Measurements from ENCODE around the gene COL27A1. TPM values are rescaled to one million over a fixed set of nuclear protein-coding genes. Genes with fewer than 3 reads are reported as not detected.

COL27A1 gene
- total RNA-seq, 1 donor from 2014 or later = 3.9 TPM

DNA sequence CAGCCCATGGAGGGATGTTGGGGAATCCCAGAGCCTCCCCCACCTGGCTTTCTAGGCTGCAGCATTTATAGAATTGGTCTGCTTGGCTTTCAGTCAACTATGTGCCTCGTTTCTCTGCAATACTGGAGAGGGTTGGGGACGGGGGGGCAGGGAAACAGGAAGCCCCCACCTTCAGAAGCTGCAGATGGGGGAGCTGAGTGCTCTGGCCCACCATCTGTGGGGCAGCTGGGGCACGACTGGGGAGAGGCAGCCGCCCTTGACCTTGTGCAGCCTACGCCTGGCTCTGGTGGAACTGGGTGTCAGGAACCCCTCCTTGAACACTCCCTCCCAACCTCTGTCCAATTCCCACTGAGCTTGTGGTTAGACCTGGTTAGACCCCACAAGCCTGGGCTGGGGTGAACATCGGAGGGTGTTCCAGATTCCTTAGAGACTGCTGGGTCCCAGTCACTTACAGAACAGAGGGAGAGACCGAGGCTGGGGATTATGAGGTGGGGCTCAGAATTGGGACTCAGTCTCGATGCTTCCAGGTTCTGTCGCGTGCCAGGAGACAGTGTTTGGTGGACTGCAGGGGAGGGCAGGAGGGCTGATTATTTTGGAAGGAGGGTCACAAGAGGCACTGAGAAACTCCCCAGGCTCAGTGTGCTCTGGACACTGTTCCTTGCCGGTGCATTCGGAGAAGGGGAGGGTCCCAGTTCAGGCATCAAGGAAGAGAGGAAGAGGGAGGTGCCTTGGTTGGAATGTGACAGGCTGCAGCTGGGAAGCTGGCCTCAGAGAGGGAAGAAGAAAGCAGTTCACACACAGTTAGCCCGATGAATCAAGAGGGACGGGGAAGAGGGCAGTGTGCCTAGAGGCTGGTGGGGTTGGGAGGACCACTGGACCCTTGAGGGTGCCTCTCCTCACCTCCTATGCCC, 25.6 kb downstream of the COL27A1 start:
- no peak for DNase-seq
- H3K4me1 Mint-ChIP-seq (ENCODE audit: low read depth, unreplicated experiment) = peaks cover 9% of the 10 kb centered on the region
- H3K4me3 Mint-ChIP-seq (ENCODE audit: unreplicated experiment) = no peak overlapping the region
- peaks cover 2% of the 10 kb centered on the region for H3K27me3 Mint-ChIP-seq (ENCODE audit: unreplicated experiment)
- no peak overlapping the region for H3K27ac Mint-ChIP-seq (ENCODE audit: unreplicated experiment)
- H3K9me3 Mint-ChIP-seq (ENCODE audit: unreplicated experiment) = peaks cover 5% of the 10 kb centered on the region
- H3K36me3 Mint-ChIP-seq (ENCODE audit: unreplicated experiment) = no peaks in the 10 kb centered on the region
- TF ChIP-seq, protein P1, sequence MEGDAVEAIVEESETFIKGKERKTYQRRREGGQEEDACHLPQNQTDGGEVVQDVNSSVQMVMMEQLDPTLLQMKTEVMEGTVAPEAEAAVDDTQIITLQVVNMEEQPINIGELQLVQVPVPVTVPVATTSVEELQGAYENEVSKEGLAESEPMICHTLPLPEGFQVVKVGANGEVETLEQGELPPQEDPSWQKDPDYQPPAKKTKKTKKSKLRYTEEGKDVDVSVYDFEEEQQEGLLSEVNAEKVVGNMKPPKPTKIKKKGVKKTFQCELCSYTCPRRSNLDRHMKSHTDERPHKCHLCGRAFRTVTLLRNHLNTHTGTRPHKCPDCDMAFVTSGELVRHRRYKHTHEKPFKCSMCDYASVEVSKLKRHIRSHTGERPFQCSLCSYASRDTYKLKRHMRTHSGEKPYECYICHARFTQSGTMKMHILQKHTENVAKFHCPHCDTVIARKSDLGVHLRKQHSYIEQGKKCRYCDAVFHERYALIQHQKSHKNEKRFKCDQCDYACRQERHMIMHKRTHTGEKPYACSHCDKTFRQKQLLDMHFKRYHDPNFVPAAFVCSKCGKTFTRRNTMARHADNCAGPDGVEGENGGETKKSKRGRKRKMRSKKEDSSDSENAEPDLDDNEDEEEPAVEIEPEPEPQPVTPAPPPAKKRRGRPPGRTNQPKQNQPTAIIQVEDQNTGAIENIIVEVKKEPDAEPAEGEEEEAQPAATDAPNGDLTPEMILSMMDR (IDR thresholded peaks at IDR 0.05; ENCODE audit: partially characterized antibody, unreplicated experiment) = no peak

DNA sequence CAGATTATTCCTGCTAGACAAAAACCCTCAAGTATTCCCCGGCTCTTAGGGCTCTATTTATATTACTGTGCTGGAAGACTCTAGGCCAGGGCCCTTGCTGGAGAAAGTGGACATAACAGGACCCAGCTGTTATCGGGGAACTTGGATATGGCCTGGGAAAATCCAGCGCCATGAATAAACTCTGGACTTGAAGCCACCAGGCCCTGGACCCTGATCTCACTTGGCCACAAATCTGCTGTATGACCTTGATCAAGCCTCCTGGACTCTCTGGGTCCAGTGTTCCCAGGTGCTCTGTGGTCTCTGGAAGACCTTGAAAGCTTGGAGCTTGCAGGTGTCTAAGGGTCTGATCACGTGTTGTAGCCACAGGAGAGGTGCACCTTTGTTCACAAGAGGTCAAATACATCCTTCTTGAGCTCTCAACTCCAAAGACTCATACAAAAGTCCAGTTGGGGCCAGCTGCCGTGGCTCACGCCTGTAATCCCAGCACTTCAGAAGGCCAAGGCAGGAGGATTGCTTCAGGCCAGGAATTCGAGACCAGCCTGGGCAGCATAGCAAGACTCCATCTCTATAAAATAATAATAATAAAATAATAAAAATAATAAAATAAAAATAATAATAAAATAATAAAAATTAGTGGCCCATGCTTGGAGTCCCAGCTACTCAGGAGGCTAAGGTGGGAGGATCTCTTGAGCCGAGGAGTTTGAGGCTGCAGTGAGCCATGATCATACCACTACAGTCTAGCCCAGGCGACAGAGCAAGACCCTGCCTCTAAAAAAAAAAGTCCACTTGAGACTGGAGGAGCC, 26.5 kb downstream of the COL27A1 start:
- no peak for DNase-seq
- Mint-ChIP-seq H3K9me3 (ENCODE audit: unreplicated experiment) (peaks cover 5% of the 10 kb centered on the region), H3K27me3 (ENCODE audit: unreplicated experiment) (peaks cover 2% of the 10 kb centered on the region), H3K4me1 (ENCODE audit: low read depth, unreplicated experiment) (peaks cover 7% of the 10 kb centered on the region), H3K36me3 (ENCODE audit: unreplicated experiment) (no peaks in the 10 kb centered on the region), H3K27ac (ENCODE audit: unreplicated experiment) (peak overlapping the region; percentile 45), H3K4me3 (ENCODE audit: unreplicated experiment) (no peak overlapping the region)
- TF ChIP-seq, protein P1 (IDR thresholded peaks at IDR 0.05; ENCODE audit: partially characterized antibody, unreplicated experiment) = no peak

DNA sequence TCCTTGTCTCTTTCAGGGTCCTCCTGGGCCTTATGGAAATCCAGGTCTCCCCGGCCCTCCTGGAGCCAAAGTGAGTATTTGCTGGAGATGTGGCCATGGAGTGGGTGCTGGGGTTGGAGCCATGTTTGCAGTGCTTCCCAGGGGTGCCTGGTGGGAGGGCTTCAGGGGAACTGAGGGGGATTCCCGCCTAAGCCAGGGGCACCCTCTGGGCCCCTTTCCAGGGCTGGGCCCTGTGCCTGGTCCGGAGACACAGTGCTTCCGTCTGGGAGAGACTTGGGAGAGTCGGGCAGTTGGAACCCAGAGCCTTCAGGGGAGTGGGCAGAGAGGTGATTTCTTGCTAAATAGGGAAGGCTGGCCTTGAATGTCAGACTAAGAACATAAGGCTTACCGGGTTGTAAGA, 27.7 kb downstream of the COL27A1 start:
- Mint-ChIP-seq H3K9me3 (ENCODE audit: unreplicated experiment) (peaks cover 5% of the 10 kb centered on the region), H3K36me3 (ENCODE audit: unreplicated experiment) (no peaks in the 10 kb centered on the region), H3K4me1 (ENCODE audit: low read depth, unreplicated experiment) (peaks cover 5% of the 10 kb centered on the region), H3K4me3 (ENCODE audit: unreplicated experiment) (no peak overlapping the region), H3K27ac (ENCODE audit: unreplicated experiment) (no peak overlapping the region), H3K27me3 (ENCODE audit: unreplicated experiment) (peaks cover 2% of the 10 kb centered on the region)
- no peak for DNase-seq
- TF ChIP-seq, protein P1 (IDR thresholded peaks at IDR 0.05; ENCODE audit: partially characterized antibody, unreplicated experiment) = no peak

DNA sequence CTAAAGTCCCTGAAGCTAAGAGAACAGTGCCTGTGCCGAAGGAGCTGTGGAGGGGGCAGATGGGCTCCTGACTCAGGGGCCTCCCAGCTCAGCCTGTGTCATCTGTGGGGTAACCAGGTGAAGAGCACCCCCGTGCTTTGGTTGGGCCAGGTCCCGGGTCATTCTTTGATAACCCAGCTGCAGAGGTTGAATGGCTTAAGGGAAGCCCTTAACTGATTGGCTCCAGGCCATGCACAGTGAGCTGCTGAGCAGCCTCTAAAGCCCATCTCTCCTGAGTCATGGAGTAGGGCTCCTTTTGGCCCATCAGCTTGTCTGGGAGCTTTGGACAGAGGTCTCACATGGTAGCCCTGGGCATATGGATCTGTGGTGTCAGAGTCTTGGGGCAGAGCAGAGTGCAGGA, 28.7 kb downstream of the COL27A1 start:
- TF ChIP-seq, protein P1 (IDR thresholded peaks at IDR 0.05; ENCODE audit: partially characterized antibody, unreplicated experiment) = no peak
- H3K4me1 Mint-ChIP-seq (ENCODE audit: low read depth, unreplicated experiment) = peaks cover 5% of the 10 kb centered on the region
- no peak overlapping the region for H3K4me3 Mint-ChIP-seq (ENCODE audit: unreplicated experiment)
- H3K27ac Mint-ChIP-seq (ENCODE audit: unreplicated experiment) = no peak overlapping the region
- H3K36me3 Mint-ChIP-seq (ENCODE audit: unreplicated experiment) = no peaks in the 10 kb centered on the region
- DNase-seq = no peak
- H3K27me3 Mint-ChIP-seq (ENCODE audit: unreplicated experiment) = peaks cover 2% of the 10 kb centered on the region
- H3K9me3 Mint-ChIP-seq (ENCODE audit: unreplicated experiment) = peaks cover 5% of the 10 kb centered on the region
